Measurements from ENCODE around the gene APRT. TPM values are rescaled to one million over a fixed set of nuclear protein-coding genes. Genes with fewer than 3 reads are reported as not detected.

Gene APRT
- total RNA-seq, 2 experiments from 2014 or later = 140 to 141 TPM

GRCh38 chr16:88803264-88803987 is 8.3 kb downstream of the APRT start, which contains the start of gene CDT1:
CDT1 (plus strand) TSS chr16:88803789; CDS start chr16:88803832, 43 bp downstream.
- H3K27ac Mint-ChIP-seq = peak within 1 kb of the TSS; percentile 93
- no peaks in the 10 kb centered on the region for H3K9me3 Mint-ChIP-seq (ENCODE audit: insufficient read depth)
- ChIA-PET CTCF (interaction anchor here (0.9 to 1.1 kb wide), 4 partner anchors 9 to 100 kb away, joined by 3 to 4 read pairs (median 4); no protein-coding TSS in a partner anchor), POLR2A (interaction anchor here (1.2 to 2.0 kb wide), 3 partner anchors 9 to 22 kb away, joined by 4 to 12 read pairs (median 9); partner anchors contain the start of gene APRT)
- H3K4me1 Mint-ChIP-seq (ENCODE audit: low read depth) = peaks cover 48% of the 10 kb centered on the region
- ATAC-seq = peak; percentile 59
- H3K27me3 Mint-ChIP-seq (ENCODE audit: low read depth) = no peaks in the 10 kb centered on the region
- H3K36me3 Mint-ChIP-seq (ENCODE audit: low read depth) = peaks cover 46% of the 10 kb centered on the region
- peak; percentile 86 for DNase-seq
- H3K4me3 Mint-ChIP-seq = peak within 1 kb of the TSS; percentile 82

- CTCF ChIA-PET = interaction anchor here (0.6 to 2.9 kb wide), 5 partner anchors 12 to 57 kb away, joined by 3 to 13 read pairs (median 3); partner anchors contain the start of gene PIEZO1
- H3K4me1 Mint-ChIP-seq (ENCODE audit: low read depth) = peaks cover 36% of the 10 kb centered on the region
- DNase-seq = no peak
- H3K27me3 Mint-ChIP-seq (ENCODE audit: low read depth) = no peaks in the 10 kb centered on the region
- no peaks in the 10 kb centered on the region for H3K9me3 Mint-ChIP-seq (ENCODE audit: insufficient read depth)
- POLR2A ChIA-PET = interaction anchor here (1.9 to 4.2 kb wide), 2 partner anchors 11 to 20 kb away, joined by 5 to 27 read pairs; partner anchors contain the start of gene APRT
- peak overlapping the region; percentile 25 for H3K4me3 Mint-ChIP-seq
- H3K36me3 Mint-ChIP-seq (ENCODE audit: low read depth) = peaks cover 19% of the 10 kb centered on the region
- no peak overlapping the region for H3K27ac Mint-ChIP-seq
- ATAC-seq = no peak
Measured at GRCh38 chr16:88800277-88800592, 11.5 kb downstream of the APRT start.

DNA sequence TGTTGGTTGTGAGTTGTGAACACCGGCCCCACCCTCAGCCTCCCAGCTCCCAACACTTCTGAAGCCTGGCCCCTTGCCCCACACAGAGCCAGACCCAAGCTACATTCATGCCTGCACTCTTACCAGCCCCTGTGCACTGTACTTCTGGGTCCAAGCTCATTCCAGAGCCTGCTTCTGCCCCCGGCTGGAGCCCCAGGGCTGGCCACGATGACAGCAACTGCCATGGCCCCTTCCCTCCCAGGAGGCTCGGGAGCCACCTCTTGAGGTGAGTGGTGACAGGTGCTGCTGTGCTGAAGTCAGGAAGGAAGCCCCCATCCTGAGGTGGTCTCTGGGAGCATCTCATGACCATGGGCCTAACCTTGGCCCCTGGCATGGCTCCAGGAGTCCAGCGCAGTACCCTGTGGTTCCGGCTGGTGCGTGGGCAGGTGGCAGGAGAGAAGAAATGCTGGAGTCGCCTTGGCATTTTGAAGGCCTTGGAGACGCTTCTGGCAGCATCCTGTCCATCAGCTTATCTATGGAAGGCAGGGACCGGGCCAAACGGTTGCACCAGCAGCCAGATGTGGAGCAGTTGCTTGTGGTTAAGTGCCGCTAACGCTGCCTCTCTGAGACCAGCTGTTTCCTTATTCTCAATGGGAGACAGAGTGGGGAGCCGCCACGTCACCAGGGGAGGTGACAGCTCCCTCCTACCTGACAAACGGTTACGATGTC is 12.0 kb downstream of the APRT start:
- DNase-seq = peak; percentile 55
- Mint-ChIP-seq H3K9me3 (ENCODE audit: insufficient read depth) (no peaks in the 10 kb centered on the region), H3K4me3 (no peak overlapping the region), H3K4me1 (ENCODE audit: low read depth) (peaks cover 41% of the 10 kb centered on the region), H3K27me3 (ENCODE audit: low read depth) (no peaks in the 10 kb centered on the region), H3K36me3 (ENCODE audit: low read depth) (peaks cover 19% of the 10 kb centered on the region), H3K27ac (no peak overlapping the region)
- ChIA-PET CTCF (interaction anchor here (1.0 to 2.9 kb wide), 4 partner anchors 11 to 56 kb away, joined by 3 to 13 read pairs (median 4); partner anchors contain the start of gene PIEZO1), POLR2A (interaction anchor here (1.9 to 4.2 kb wide), 2 partner anchors 11 to 19 kb away, joined by 5 to 27 read pairs; partner anchors contain the start of gene APRT)
- no peak for ATAC-seq

GRCh38 chr16:88798772-88799455 is 12.8 kb downstream of the APRT start:
- peaks cover 44% of the 10 kb centered on the region for H3K4me1 Mint-ChIP-seq (ENCODE audit: low read depth)
- no peak for ATAC-seq

DNA sequence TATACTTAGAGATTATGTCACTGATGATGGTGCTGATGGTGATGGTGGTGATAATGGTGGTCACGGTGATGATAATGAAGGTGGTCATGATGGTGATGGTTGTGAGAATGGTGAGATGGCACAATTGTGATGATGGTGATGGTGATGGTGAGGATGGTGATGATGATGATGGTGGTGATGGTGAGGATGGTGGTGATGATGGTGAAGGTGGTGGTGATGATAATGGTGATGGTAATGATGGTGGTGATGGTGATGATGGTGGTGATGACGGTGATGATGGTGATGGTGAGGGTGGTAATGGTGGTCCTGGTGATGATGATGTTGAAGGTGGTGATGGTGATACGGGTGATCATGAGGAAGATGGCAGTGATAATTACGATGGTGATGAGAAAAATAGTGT is 13.7 kb downstream of the APRT start:
- Mint-ChIP-seq H3K27me3 (ENCODE audit: low read depth) (no peaks in the 10 kb centered on the region), H3K36me3 (ENCODE audit: low read depth) (peaks cover 16% of the 10 kb centered on the region), H3K4me3 (no peak overlapping the region), H3K9me3 (ENCODE audit: insufficient read depth) (no peaks in the 10 kb centered on the region), H3K27ac (no peak overlapping the region), H3K4me1 (ENCODE audit: low read depth) (peaks cover 52% of the 10 kb centered on the region)
- ChIA-PET POLR2A (interaction anchor here (4.2 kb wide), 1 partner anchor 13 kb away, joined by 27 read pairs; the partner anchor contains the start of gene APRT), CTCF (interaction anchor here (1.3 kb wide), 1 partner anchor 12 kb away, joined by 4 read pairs; no protein-coding TSS in a partner anchor)
- DNase-seq = no peak
- ATAC-seq = no peak

More at GRCh38 chr16:88798772-88799455, 12.8 kb downstream of the APRT start:
- no peaks in the 10 kb centered on the region for H3K27me3 Mint-ChIP-seq (ENCODE audit: low read depth)
- H3K27ac Mint-ChIP-seq = no peak overlapping the region
- DNase-seq = no peak
- H3K4me3 Mint-ChIP-seq = no peak overlapping the region
- H3K36me3 Mint-ChIP-seq (ENCODE audit: low read depth) = peaks cover 16% of the 10 kb centered on the region
- POLR2A ChIA-PET = interaction anchor here (1.9 to 4.2 kb wide), 2 partner anchors 12 to 18 kb away, joined by 5 to 27 read pairs; partner anchors contain the start of gene APRT
- CTCF ChIA-PET = interaction anchor here (1.0 to 2.9 kb wide), 3 partner anchors 12 to 56 kb away, joined by 3 to 13 read pairs (median 3); partner anchors contain the start of gene PIEZO1
- H3K9me3 Mint-ChIP-seq (ENCODE audit: insufficient read depth) = no peaks in the 10 kb centered on the region

GRCh38 chr16:88796278-88796677 is 15.4 kb downstream of the APRT start:
- Mint-ChIP-seq H3K36me3 (ENCODE audit: low read depth) (peaks cover 14% of the 10 kb centered on the region), H3K4me3 (no peak overlapping the region), H3K4me1 (ENCODE audit: low read depth) (peaks cover 60% of the 10 kb centered on the region), H3K27me3 (ENCODE audit: low read depth) (no peaks in the 10 kb centered on the region), H3K27ac (peak overlapping the region; percentile 49), H3K9me3 (ENCODE audit: insufficient read depth) (no peaks in the 10 kb centered on the region)
- ChIA-PET POLR2A (interaction anchor here (1.6 kb wide), 1 partner anchor 10 kb away, joined by 5 read pairs; no protein-coding TSS in a partner anchor), CTCF (interaction anchor here (2.2 kb wide), 1 partner anchor 14 kb away, joined by 6 read pairs; no protein-coding TSS in a partner anchor)
- DNase-seq (no peak), ATAC-seq (no peak)

- H3K4me1 Mint-ChIP-seq (ENCODE audit: low read depth) = peaks cover 54% of the 10 kb centered on the region
- ATAC-seq (no peak), DNase-seq (no peak)
- H3K4me3 Mint-ChIP-seq = no peak overlapping the region
- no peak overlapping the region for H3K27ac Mint-ChIP-seq
- POLR2A ChIA-PET = interaction anchor here (0.9 to 2.3 kb wide), 5 partner anchors 9 to 91 kb away, joined by 3 to 8 read pairs (median 4); partner anchors contain the start of gene APRT
- CTCF ChIA-PET = interaction anchor here (1.6 to 2.7 kb wide), 3 partner anchors 9 to 56 kb away, joined by 5 to 12 read pairs (median 9); partner anchors contain the start of genes APRT and PIEZO1
- peaks cover 1% of the 10 kb centered on the region for H3K36me3 Mint-ChIP-seq (ENCODE audit: low read depth)
- H3K9me3 Mint-ChIP-seq (ENCODE audit: insufficient read depth) = no peaks in the 10 kb centered on the region
- no peaks in the 10 kb centered on the region for H3K27me3 Mint-ChIP-seq (ENCODE audit: low read depth)
Measured at GRCh38 chr16:88793251-88793954, 18.3 kb downstream of the APRT start.

GRCh38 chr16:88792668-88793250 is 19.0 kb downstream of the APRT start:
- DNase-seq (no peak), ATAC-seq (no peak)
- H3K9me3 Mint-ChIP-seq (ENCODE audit: insufficient read depth) = no peaks in the 10 kb centered on the region
- peaks cover 1% of the 10 kb centered on the region for H3K36me3 Mint-ChIP-seq (ENCODE audit: low read depth)
- H3K27ac Mint-ChIP-seq = peak overlapping the region; percentile 78
- ChIA-PET POLR2A (interaction anchor here (0.7 to 2.3 kb wide), 3 partner anchors 12 to 31 kb away, joined by 3 to 8 read pairs (median 4); partner anchors contain the start of gene APRT), CTCF (interaction anchor here (1.6 to 2.7 kb wide), 2 partner anchors 8 to 18 kb away, joined by 5 to 12 read pairs; partner anchors contain the start of genes APRT and PIEZO1)
- no peak overlapping the region for H3K4me3 Mint-ChIP-seq
- no peaks in the 10 kb centered on the region for H3K27me3 Mint-ChIP-seq (ENCODE audit: low read depth)
- peaks cover 57% of the 10 kb centered on the region for H3K4me1 Mint-ChIP-seq (ENCODE audit: low read depth)

DNA sequence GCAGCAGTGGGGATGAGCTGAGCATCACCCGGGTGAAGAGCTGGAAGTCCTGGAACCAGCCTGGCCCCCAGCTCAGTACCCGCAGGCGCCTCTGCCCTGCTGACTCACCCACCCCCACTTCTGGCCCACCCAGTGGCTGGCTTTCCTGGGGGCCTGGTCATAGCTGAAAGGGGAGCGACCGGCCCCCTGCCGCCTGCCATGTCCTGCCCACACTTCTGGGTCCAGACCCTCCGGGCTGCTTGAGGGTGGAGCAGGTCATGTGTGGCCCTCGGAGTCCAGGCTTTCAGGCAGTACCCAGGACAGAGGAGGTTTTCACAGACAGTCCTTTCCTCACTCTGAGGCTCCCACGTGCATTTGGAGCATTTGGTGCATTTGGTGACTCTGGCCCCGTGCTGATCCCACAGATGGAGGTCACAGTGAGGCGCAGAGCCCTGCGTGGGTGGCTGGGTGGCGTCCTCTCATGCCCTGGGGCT is 19.6 kb downstream of the APRT start:
- ChIA-PET CTCF (interaction anchor here (1.6 to 2.7 kb wide), 2 partner anchors 8 to 19 kb away, joined by 5 to 12 read pairs; partner anchors contain the start of genes APRT and PIEZO1), POLR2A (interaction anchor here (0.7 kb wide), 1 partner anchor 12 kb away, joined by 3 read pairs; no protein-coding TSS in a partner anchor)
- H3K4me1 Mint-ChIP-seq (ENCODE audit: low read depth) = peaks cover 58% of the 10 kb centered on the region
- no peak for DNase-seq
- H3K4me3 Mint-ChIP-seq = no peak overlapping the region
- H3K27me3 Mint-ChIP-seq (ENCODE audit: low read depth) = no peaks in the 10 kb centered on the region
- H3K27ac Mint-ChIP-seq = peak overlapping the region; percentile 57
- no peak for ATAC-seq
- H3K36me3 Mint-ChIP-seq (ENCODE audit: low read depth) = peaks cover 1% of the 10 kb centered on the region
- no peaks in the 10 kb centered on the region for H3K9me3 Mint-ChIP-seq (ENCODE audit: insufficient read depth)

Measured in activated CD8-positive, alpha-beta T cell treated with anti-CD3 and anti-CD28 coated beads, Interleukin-2, amount 10 ng/mL, durations not matched to agents 7 days and 5 days (primary cell).